Umbilical cord (tissue), 2 donors: Measurements from ENCODE around the gene MAGI1. TPM values are rescaled to one million over a fixed set of nuclear protein-coding genes. Genes with fewer than 3 reads are reported as not detected.
"Not testable (repeated sequence)": the region's sequence is repeated elsewhere in the genome, so short reads cannot be mapped to it uniquely, and the experiment has no call there.

ENCODE experiments used
- DNase-seq: peaks from one replicate; pipeline ENCODE4 v3.0.0-alpha.2; 2015; ENCODE audit warnings: low spot score
- total RNA-seq: library from RNA; depleted of rRNA; stranded (reverse); fragments of >200 nt; gene quantifications from one replicate; pipeline ENCODE4 v1.2.3, GENCODE V29; 2014; ENCODE audit warnings: low replicate concordance; ENCODE audit not compliant: insufficient read depth

The MAGI1 gene
- total RNA-seq, 1 donor from 2014 or later, result 34.7 TPM

- no peak for DNase-seq
Measured at GRCh38 chr3:65632414-65632813, 406.3 kb downstream of the MAGI1 start.

DNA sequence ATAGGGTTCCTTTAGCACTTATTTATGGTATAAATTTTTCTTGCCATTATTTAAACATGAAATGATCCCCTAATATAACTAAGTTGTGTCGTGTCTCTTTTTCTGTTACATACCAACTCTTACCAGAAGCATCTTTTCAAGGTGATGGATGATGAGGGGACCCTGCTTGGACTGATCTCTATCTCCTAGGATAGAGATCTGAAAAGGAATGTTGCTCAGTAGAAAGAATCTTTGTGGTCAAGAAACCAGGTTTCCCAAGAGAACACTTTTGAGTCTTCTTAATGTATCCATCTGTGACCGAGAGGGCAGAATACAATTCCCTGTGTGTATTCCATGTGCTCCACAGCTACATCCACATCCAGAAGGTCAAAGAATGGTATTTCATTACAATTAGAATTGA lies 409.7 kb downstream of the MAGI1 start:
- no peak for DNase-seq

DNA sequence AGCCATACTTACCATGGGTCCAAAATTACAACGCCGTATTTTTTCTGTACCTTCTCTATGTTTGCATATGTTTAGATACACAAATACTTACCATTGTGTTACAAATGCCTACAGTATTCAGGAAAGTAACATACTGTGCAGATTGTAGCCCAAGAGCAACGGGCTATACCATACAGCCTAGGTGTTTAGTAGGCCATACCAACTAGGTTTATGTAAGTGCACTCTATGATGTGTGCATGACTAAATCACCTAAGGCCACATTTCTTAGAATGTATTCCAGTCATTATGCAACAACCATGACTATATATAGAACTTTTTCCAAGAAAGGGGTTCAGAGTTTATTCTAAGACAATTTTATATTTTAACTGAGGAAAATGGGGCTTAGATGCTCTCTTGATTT lies 411.7 kb downstream of the MAGI1 start:
- no peak for DNase-seq

- peak; percentile 86 for DNase-seq
Measured at GRCh38 chr3:65625305-65625704, 413.4 kb downstream of the MAGI1 start.

DNA sequence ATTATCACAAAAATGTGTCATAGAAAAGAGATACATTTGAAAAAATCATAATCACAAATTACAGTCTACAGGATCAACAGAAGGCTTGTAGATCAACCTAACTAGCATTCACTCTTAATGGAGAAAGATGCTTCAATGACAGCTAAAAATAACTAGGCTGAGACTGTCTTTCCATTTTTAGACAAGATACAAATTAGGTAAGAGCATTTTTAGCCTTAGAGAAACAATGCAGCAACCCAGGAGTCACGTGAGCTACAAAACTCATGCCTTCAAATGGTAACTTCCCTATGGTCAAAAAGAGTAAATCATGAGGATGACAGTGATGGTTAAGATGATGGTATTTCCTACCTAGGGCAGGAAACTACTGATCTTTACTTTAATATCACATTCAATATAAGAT lies 415.4 kb downstream of the MAGI1 start:
- no peak for DNase-seq

GRCh38 chr3:65619888-65620287 lies 418.8 kb downstream of the MAGI1 start:
- no peak for DNase-seq

GRCh38 chr3:65619451-65619881 lies 419.3 kb downstream of the MAGI1 start:
- DNase-seq, result peak; percentile 89

GRCh38 chr3:65618599-65618998 lies 420.1 kb downstream of the MAGI1 start:
- DNase-seq, result no peak

DNA sequence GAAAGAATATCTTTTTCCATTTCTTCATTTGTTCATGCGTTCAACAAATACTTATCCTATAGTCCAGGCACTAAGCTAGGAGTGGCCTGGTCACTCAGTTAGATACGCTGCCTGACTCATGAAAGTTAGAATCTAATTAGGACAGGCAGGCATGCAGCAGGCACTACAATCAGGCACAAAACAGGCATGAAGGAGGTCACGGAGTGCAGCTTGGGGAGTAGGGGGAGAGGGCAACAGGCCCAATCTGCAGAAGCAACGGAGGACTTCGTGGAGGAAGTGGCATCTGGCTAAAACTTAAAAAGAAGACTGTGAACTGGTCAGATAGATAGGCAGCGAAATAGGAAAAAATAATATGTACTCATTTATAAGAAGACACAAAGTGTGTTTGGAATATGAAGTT lies 420.9 kb downstream of the MAGI1 start:
- DNase-seq, result no peak

DNA sequence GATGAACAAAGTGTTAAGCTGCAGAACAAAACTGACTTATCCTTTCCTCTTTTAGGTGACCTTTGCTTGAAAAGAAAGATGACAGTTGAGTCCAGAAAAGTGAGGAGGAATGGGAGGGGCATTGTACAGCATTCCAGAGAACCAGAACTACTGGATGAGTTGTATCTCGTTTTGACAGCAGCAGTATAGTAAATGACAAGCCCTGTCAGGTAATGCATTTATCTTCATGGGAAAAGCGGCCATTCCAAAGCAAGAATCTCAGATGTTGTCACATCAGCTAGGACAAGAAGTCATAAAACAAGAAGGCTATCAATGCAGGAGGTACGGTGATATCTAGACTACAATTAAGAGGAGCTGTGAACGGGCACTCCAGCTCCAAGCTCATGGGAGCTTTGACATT lies 421.5 kb downstream of the MAGI1 start:
- DNase-seq, result no peak

DNA sequence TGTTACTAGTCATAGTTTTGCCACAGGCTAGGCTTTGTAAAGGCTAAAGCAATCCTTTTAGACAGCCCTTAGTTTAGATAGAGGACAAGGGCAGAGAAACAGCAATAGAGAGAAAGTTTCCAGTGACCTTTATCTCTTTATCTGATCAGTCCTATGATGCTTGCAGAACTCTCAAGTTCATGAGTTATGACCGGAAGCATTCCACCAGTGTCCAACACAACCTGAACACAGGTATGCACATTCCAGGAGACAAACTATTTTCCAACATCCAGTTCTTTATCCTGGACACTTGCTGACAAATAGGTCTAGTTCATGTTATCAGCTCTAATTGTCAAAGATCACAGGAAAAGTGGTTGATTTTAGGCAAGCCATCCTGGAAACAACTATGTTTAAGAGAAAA lies 422.2 kb downstream of the MAGI1 start:
- no peak for DNase-seq

DNA sequence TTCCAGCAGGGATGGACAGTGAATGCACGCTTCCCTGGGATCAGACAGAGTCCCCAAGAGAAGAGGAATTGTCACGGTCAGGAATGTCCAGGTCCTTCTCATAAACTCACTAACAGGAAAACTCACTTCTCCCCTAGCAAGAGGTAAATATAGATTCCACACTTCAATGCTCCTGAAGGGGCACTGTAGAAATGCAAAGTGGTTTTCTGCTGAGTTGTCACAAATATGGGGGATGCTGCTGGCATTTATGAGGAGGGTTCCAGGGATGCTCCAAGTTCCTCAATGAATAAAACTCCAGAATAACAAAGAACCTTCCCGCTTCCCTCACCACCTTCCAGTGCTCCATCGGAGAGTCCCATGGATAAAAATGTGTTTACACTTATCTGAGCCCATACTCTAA lies 423.4 kb downstream of the MAGI1 start:
- no peak for DNase-seq

DNA sequence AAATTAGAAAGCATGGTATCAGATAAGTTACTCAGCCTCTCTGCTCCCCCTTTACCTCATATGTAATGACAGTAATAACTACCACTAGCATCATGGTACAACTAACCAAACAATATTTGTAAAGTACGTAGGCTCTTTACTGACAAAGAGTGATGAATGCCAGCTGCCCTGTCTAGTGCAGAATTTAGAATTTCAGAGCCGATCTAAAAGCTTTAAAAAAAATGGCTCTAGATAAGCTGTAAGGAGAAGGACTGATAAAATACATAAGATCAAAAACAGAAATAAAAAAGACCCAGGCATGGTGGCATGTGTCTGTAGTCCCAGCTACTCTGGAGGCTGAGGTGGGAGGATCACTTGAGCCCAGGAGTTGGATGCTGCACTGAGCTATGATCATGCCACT lies 424.1 kb downstream of the MAGI1 start:
- peak; percentile 49 for DNase-seq

DNA sequence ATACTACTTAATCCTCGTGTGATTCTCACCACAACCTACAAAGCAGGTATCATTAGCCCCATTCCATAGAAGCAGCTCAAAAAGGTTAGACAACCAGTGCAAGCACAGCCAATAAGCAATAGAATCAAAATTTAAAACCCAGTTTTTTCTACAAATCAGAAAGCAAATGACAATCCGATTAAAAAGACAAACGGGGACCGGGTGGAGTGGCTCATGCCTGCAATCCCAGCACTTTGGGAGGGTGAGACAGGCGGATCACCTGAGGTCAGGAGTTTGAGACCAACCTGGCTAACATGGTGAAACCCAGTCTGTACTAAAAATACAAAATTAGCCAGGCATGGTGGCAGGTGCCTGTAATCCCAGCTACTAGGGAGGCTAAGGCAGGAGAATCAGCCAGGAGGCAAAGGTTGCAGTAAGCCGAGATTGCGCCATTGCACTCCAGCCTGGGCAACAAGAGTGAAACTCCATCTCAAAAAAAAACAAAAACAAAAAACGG lies 430.7 kb downstream of the MAGI1 start:
- not testable (repeated sequence) for DNase-seq

- no peak for DNase-seq
Measured at GRCh38 chr3:65607101-65607500, 431.6 kb downstream of the MAGI1 start.

DNA sequence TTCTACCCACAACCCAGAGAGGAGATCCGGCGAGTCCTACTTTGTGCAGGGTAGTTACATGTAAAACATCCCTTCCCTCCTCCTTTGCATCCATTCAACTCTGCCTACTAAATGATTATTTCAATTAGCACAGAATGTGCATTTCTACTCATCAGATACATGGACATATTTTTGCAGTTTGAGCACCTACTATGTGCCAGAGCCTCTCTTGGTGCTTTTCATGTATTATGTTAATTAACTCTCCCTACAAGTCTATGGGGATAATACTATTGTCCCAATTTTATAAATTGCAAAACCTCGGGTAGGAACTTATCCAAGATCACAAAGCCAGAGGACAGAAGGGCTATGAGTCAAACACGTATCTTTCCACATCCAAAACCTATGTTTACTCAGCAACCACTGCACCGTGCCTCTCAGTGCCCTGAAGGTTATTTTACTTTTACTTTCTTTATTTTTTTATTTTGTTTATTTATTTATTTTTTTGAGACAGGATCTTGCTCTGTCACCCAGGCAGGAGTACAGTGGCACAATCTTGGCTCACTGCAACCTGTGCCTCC lies 432.8 kb downstream of the MAGI1 start:
- DNase-seq, result no peak

- DNase-seq, result peak; percentile 45
Measured at GRCh38 chr3:65604863-65605526, 433.7 kb downstream of the MAGI1 start.

- no peak for DNase-seq
Measured at GRCh38 chr3:65603631-65604030, 435.1 kb downstream of the MAGI1 start.

DNA sequence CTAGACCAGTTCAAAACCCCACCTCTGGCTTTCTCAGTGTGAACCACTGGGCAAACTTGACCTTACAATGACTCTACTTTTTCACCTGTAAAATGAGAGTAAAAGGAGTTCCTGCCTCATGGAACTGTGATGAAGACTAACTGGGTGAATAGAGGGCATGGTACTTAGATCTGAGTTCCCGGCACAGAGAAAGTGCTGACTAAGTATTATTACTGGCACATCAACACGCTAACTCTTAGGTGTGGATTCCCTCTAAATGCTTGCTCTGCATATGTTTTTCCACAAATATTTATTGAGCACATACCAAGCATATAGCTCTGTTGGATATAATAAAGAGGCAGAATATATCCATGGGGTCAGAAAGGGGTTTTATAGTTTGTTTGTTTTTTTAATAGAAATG lies 437.8 kb downstream of the MAGI1 start:
- DNase-seq, result no peak

DNA sequence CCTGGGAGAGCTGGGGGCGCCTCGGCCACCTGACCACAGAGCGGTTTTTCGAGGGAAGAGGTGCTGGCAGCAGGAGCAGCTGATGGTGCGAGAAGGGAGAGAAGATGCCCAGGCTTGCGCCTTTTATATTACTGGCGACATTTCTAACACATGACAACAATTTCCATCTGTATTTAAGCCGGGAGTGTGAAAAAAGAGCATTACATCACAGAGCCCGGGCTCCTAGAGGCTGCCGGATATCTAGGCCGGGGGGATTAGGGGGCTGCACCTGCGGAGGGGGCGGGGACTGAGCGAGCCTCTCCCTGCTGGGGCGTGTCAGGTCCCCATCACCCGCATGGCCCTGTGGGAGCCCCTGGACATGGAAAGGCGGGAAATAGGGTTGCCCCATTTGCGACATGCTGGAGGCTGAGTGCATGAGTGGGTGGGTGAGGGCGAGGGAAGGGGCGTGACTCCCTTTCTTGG lies 440.7 kb downstream of the MAGI1 start:
- DNase-seq, result no peak

DNA sequence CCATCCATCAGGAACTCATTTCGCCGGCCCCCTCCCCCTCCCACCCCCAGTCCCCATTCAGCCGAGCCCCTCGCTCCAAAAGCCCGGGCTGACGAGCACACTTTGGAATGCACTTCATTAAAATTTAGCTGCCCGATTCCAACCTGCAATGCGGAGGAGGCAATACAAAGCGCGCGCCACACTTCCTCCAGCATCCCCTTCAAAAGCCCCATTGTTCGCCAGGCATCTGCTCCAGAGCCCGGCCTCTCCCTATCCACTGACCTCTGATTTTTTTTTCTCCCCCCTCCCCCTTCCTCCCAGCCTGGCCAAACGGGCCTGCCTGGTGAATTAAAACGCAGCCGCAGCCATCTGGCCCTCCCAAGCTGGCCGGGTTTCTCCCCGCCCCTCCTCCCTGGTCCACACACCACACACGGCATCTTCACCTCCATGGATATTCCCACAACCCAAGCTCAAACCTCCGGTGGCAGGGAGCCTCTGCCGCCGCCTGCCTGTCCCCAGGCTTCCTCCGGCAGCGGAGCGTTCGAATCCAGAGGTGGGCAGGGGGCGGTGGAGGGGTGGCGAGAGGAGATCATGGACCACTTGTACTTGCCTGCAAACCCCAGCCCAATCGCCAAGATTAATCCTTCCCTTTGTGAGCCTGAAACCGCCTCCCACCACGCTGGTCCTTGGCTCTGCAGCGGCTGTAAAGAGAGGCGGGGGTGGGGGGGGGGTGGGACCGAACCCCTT lies 441.3 kb downstream of the MAGI1 start:
- DNase-seq, result peak; percentile 52

GRCh38 chr3:65596571-65597225 lies 442.0 kb downstream of the MAGI1 start:
- DNase-seq, result peak; percentile 53

GRCh38 chr3:65596029-65596300 lies 442.8 kb downstream of the MAGI1 start:
- no peak for DNase-seq
